Activated effector memory CD4-positive, alpha-beta T cell treated with Interleukin-2 at 50 U/mL for 16 hours (primary cell): Measurements from ENCODE around the gene CIITA.

Experiments used
- DNase-seq: peaks from one replicate; pipeline ENCODE4 v3.0.0-alpha.2; 2020

The CIITA gene

GRCh38 chr16:10881479-10882030 is 4.6 kb downstream of the CIITA start:
- no peak for DNase-seq

GRCh38 chr16:10883004-10883403 is 6.0 kb downstream of the CIITA start:
- DNase-seq: no peak

DNA sequence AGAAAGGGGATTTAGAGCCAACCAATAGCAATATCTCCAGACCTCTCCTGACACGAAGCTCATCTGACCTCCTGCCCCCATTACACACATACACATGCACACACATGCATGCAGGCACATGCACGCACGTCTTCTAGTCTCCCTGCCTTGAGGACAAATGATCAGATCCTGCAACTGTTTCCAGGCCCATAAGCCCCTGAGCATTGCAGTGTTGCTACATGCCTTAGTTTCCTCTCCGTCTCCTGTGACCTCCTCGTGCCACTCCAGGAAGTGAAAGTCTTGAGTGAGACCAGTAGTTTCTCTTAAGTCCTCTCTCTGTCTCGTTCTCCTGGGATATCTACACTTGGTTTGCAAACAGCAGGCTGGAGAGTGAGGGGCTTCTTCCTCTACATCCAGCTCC is 8.2 kb downstream of the CIITA start:
- DNase-seq: no peak

- DNase-seq: no peak
Measured at GRCh38 chr16:10888320-10888937, 11.4 kb downstream of the CIITA start.

GRCh38 chr16:10889855-10890254 is 12.9 kb downstream of the CIITA start:
- DNase-seq: no peak

GRCh38 chr16:10892782-10893318 is 15.8 kb downstream of the CIITA start:
- DNase-seq: no peak

DNA sequence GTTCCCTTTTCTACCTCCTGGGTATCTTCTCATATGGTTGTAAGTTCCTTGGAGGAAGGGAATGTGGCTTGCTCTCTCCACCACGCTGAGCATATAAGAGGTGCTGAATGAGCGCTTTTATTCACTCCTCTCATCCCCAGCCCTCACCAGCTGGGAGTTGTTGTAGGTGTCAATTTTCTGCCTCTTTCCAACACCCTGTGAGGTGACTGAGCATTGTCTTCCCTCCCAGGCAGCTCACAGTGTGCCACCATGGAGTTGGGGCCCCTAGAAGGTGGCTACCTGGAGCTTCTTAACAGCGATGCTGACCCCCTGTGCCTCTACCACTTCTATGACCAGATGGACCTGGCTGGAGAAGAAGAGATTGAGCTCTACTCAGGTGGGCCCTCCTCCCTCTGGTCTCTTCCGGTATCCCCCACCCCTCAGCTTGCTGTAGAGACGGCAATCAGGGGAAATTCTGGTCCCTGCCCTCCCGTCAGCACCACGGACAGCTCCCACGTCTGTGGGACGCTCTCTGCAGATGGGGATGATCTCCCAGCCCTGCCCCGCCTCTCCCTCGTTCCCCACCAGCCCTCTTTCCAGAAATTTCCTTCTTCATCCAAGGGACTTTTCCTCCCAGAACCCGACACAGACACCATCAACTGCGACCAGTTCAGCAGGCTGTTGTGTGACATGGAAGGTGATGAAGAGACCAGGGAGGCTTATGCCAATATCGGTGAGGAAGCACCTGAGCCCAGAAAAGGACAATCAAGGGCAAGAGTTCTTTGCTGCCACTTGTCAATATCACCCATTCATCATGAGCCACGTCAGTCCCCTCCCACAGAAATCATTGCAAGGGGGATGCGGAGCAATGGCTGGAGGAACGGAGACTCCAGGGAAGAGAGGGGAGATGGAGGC is 18.3 kb downstream of the CIITA start:
- DNase-seq: peak; percentile 8

DNA sequence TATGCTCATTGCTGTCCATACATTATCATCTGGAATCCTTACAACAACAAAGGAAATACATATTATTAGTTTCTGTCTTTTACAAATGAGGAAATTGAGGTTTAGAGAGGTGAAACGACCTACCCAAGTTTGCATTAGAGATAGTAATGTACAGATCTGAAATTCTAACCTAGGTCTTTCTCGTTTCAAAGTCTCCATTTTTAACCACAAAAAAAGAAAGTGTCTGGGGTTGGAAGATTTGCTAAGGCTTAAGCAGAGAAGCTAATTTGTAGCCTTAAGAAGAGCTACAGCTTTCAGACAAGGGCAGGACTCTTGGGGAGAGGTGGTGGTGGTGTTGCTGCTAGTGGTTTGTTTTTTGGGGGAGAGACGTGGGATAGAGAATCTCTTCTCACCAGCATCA is 19.2 kb downstream of the CIITA start:
- no peak for DNase-seq

DNA sequence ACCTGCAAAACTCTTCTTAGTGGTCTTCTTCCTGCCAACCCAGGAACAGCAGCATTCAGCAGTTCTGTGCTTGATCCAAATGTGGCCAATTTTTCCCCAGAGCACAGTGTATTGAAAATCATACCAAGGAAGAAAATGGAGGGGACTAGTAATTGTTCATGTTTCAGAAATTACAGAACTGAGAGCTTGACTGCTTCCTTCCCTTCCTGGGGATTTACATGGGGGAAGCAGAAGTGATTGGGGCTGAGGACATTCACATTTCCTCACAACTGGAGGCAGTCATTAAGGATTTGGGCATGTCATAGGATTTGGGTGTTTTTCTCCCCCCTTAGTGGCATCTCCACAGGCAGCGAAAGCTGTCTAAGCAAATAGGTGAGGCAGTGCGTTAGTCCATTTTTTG is 19.7 kb downstream of the CIITA start:
- DNase-seq: no peak

GRCh38 chr16:10897134-10897533 is 20.1 kb downstream of the CIITA start:
- DNase-seq: no peak

DNA sequence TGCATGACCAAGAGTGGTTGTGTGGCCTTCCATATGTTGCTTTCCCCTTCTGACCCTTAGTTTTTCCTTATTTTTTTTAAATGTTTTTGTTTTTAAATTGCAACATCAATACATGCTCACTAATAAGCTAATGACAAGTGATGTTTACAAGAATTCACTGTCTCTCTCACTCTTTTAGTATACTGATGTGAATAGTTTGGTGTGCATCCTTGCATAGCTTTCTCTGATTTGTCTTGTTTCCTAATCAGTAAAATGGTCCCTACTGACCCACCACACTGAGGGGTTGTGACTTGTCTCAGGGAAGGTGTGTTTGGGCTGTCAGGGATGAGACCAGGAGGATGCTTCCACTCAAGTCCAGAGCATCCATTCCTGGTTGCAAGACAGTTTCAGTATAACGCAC is 26.0 kb downstream of the CIITA start:
- DNase-seq: no peak

DNA sequence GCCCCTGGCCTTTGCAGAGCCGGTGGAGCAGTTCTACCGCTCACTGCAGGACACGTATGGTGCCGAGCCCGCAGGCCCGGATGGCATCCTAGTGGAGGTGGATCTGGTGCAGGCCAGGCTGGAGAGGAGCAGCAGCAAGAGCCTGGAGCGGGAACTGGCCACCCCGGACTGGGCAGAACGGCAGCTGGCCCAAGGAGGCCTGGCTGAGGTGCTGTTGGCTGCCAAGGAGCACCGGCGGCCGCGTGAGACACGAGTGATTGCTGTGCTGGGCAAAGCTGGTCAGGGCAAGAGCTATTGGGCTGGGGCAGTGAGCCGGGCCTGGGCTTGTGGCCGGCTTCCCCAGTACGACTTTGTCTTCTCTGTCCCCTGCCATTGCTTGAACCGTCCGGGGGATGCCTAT is 29.5 kb downstream of the CIITA start:
- DNase-seq: no peak

GRCh38 chr16:10906914-10907756 is 30.1 kb downstream of the CIITA start:
- DNase-seq: no peak

GRCh38 chr16:10907757-10908045 is 30.7 kb downstream of the CIITA start:
- no peak for DNase-seq

- DNase-seq: no peak
Measured at GRCh38 chr16:10911267-10911666, 34.3 kb downstream of the CIITA start.

DNA sequence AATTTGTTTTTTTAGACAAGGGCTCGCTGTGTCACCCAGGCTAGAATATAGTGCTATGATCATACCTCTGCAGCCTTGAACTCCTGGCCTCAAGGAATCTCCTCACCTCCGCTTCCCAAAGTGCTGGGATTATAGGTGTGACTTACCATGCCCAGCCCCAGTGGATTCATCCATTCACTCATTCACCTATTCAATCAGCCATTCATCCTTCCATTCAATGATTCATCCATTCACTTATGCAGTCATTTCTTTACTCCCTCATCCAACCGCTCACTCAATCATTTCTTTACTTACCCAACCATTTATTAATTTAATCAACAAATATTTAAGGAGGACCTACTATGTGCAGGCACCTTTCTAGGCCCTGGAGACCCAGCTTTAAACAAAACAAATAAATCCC is 39.5 kb downstream of the CIITA start:
- DNase-seq: no peak

GRCh38 chr16:10918294-10919002 is 41.4 kb downstream of the CIITA start:
- peak; percentile 68 for DNase-seq

DNA sequence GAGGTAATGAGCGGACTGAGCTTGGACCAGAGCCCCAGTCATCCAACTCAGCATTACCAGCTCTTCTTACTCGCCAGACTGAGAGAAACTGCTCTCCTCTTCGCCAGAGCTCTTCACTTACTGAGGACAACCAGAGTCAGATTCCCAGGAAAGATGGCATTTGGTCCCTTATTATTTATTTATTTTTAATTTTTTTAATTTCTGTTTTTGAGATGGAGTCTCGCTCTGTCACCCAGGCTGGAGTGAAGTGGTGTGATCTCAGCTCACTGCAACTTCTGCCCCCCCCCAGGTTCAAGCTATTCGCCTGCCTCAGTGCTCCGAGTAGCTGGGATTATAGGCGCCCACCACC is 42.0 kb downstream of the CIITA start:
- no peak for DNase-seq

DNA sequence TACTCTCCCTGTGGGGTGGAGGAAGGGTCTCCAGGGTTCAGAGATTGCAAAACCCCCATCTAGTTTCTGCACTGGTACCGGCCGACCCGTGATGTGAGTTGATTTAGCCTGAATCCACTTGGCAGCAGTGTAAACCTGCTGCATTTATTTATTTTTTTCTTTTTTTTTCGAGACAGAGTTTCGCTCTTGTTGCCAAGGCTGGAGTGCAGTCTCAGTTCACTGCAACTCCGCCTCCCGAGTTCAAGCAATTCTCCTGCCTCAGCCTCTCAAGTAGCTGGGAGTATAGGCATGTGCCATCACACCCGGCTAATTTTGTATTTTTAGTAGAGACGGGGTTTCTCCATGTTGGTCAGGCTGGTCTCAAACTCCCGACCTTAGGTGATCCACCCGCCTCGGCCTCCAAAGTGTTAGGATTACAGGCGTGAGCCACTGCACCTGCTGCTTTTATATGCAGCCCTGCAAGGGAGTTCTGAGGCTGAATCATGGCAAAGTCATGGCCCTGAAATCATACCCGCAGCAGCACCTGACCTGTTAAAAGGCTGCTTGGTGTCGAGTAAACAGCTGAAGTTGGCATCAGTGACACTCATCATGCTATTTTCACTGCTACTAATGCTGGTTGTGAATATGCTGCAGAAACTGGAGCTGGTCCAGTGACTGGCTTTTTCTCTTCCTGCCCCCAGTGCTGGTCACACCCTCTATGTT is 43.9 kb downstream of the CIITA start:
- no peak for DNase-seq

DNA sequence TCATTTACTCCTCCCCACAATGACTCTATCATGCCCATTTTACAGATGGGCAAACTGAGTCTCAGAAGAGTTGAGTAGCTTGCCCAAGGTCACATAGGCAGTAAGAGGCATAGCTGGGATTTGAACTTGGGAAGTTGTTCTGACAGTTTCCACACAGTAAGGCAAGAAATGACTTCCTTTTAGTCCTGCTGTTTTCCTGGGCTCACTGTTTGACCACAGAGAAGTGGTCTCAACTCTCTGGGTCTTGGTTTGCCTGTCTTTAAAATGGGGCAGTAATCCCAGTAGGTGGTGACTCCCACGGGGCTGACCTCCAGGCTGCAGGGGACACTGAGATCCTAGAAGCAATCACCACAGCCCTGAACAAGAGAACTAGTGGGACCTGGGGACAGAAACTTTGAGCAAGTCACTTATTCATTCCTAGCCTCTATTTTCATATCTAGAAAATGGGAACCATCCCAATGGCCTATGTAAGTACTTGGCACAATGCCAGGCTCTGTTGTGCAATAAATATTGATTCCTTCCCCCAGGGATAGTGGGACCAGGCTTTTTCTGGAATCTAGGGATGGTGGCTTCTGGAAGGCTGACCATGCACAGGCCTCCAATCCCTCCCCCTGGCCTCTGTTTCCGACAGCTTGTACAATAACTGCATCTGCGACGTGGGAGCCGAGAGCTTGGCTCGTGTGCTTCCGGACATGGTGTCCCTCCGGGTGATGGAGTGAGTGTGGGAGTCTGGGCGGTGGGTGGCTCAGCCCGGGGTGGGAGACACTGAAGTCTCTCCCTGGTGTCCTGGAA is 44.7 kb downstream of the CIITA start:
- DNase-seq: no peak
